Colonic mucosa (tissue), 4 donors: ENCODE measurements around the gene SFMBT2. TPM values are rescaled to one million over a fixed set of nuclear protein-coding genes. Genes with fewer than 3 reads are reported as not detected.

Source experiments
- DNase-seq: peaks from one replicate; pipeline ENCODE4 v3.0.0-alpha.2; 2020
- H3K27ac ChIP-seq: fragments of 200-600 bp; one replicate; pipeline ENCODE4 v1.8.0; 2021
- H3K27me3 ChIP-seq: fragments of 200-600 bp; one replicate; pipeline ENCODE4 v1.8.0; 2021
- H3K36me3 ChIP-seq: fragments of 200-600 bp; one replicate; pipeline ENCODE4 v1.8.0; 2021
- H3K4me1 ChIP-seq: fragments of 200-600 bp; one replicate; pipeline ENCODE4 v1.8.0; 2021; ENCODE audit warnings: mild to moderate bottlenecking
- H3K4me3 ChIP-seq: fragments of 200-600 bp; one replicate; pipeline ENCODE4 v1.8.0; 2021
- H3K9ac ChIP-seq, 2 donors: one replicate each; pipeline ENCODE4 v1.7.0; 2013; ENCODE audit warnings: control low read depth in 2 of 2, low read depth in 2 of 2, low read length in 2 of 2
- H3K9me3 ChIP-seq: fragments of 200-600 bp; one replicate; pipeline ENCODE4 v1.8.0; 2021
- intact Hi-C: fragments of 100-400 bp; cut with DNase I; formaldehyde crosslinking; loops from one replicate; pipeline ENCODE4 v1.14.1; 2022
- total RNA-seq, 2 donors: library from RNA; stranded (reverse); fragmentation: NEBNext Ultra II Directional in 1 of 2; extraction: Animal tissue kit (Norgen Biotek cat#: 25700) in 1 of 2; gene quantifications; one replicate each; pipeline ENCODE4 v1.2.1, GENCODE V29; 2021
- TF ChIP-seq, protein P1 (sequence below): fragments of 200-600 bp; IDR thresholded peaks from one replicate; pipeline ENCODE4 v1.8.0; 2022; ENCODE audit warnings: antibody characterized with exemption, mild to moderate bottlenecking
- donor health status: healthy.
- donor health status: DM: no; HTN: no; CAD: no.
- donor health status: DM: no; HTN: no; CAD: no.

Gene SFMBT2
- total RNA-seq, 2 donors from 2014 or later = 2.3 to 3.5 TPM

DNA sequence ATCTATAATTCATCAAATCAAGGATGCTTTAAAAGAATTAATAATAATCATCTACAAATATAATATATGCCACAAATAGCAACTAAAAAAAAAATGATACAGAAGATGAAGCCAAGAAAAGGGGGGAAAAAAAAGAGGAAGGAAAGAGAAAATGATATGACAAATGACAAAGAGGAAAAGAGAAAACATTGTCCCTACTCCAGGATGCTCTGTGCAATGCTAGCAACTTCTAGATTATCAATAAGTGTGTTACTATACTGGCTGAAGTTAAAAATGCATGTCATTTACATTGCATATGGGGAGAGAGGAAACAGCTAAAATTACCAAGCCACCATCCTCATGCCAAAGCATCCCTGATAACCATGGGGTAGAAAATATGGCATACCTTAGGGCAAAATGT is 104.2 kb downstream of the SFMBT2 start:
- Histone ChIP-seq H3K4me1 (no peaks in the 10 kb centered on the region), H3K9me3 (no peaks in the 10 kb centered on the region), H3K27me3 (no peaks in the 10 kb centered on the region), H3K4me3 (no peak overlapping the region), H3K9ac (no peak overlapping the region), H3K36me3 (no peaks in the 10 kb centered on the region), H3K27ac (no peak overlapping the region)
- no peak for DNase-seq
- intact Hi-C loops = no loop called here
- TF ChIP-seq, protein P1, sequence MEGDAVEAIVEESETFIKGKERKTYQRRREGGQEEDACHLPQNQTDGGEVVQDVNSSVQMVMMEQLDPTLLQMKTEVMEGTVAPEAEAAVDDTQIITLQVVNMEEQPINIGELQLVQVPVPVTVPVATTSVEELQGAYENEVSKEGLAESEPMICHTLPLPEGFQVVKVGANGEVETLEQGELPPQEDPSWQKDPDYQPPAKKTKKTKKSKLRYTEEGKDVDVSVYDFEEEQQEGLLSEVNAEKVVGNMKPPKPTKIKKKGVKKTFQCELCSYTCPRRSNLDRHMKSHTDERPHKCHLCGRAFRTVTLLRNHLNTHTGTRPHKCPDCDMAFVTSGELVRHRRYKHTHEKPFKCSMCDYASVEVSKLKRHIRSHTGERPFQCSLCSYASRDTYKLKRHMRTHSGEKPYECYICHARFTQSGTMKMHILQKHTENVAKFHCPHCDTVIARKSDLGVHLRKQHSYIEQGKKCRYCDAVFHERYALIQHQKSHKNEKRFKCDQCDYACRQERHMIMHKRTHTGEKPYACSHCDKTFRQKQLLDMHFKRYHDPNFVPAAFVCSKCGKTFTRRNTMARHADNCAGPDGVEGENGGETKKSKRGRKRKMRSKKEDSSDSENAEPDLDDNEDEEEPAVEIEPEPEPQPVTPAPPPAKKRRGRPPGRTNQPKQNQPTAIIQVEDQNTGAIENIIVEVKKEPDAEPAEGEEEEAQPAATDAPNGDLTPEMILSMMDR = no peak

DNA sequence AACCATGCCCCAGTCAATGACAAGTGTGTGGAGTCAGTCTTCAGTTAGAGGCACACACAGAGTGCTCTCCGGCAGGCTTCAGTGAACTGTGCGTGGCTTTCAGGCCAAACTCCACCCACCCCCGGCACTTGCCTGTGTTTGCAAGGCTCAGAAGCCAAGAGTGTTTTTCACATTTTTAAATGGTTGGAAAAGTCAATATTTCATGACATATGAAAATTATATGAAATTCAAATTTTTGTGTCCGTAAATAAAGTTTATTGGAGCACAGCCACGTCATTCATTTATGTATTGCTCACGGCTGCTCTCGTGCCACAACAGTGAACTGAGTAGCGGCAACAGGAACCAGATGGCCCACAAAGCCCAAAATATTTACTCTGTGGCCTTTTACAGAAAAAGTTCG is 104.7 kb downstream of the SFMBT2 start:
- intact Hi-C loops = no loop called here
- TF ChIP-seq, protein P1 = no peak
- Histone ChIP-seq H3K27ac (no peak overlapping the region), H3K9ac (no peak overlapping the region), H3K4me3 (no peak overlapping the region), H3K4me1 (no peaks in the 10 kb centered on the region), H3K27me3 (no peaks in the 10 kb centered on the region), H3K9me3 (no peaks in the 10 kb centered on the region), H3K36me3 (no peaks in the 10 kb centered on the region)
- no peak for DNase-seq

DNA sequence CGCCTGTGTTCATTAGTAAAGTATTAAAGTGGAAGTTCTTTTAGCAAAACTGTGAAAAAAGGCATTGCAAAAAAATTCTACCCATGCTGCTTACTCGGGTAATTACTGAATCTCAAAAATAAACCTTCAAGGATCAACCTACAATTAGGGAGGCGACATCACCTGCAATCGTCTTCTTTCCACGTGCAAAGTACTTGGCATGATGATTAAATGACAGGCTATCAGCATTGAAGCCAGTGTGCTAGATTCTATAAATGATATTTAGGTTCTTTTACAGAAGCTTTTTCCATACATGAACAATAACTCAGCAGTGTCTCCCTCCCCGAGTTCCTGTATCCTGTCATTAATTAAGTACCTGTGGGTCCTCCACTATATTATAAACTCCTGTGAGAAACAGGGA is 105.8 kb downstream of the SFMBT2 start:
- intact Hi-C loops = no loop called here
- H3K9me3 ChIP-seq = no peaks in the 10 kb centered on the region
- H3K4me1 ChIP-seq = no peaks in the 10 kb centered on the region
- H3K36me3 ChIP-seq = no peaks in the 10 kb centered on the region
- no peak overlapping the region for H3K27ac ChIP-seq
- no peak for DNase-seq
- H3K9ac ChIP-seq = no peak overlapping the region
- TF ChIP-seq, protein P1 = no peak
- no peaks in the 10 kb centered on the region for H3K27me3 ChIP-seq
- H3K4me3 ChIP-seq = no peak overlapping the region

DNA sequence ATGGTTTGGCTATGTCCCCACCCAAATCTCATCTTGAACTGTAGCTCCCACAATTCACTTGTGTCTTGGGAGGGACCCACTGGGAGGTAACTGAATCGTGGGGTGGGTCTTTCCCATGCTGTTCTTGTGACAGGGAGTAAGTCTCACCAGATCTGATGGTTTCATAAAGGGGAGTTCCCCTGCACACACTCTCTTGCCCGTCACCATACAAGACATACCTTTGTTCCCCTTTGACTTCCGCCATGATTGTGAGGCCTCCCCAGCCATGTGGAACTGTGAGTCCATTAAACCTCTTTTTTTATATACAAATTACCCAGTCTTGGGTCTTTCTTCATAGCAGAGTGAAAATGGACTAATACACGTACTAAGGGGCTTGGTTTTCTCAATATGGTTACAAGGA is 106.7 kb downstream of the SFMBT2 start:
- H3K4me3 ChIP-seq = no peak overlapping the region
- H3K9me3 ChIP-seq = no peaks in the 10 kb centered on the region
- H3K4me1 ChIP-seq = no peaks in the 10 kb centered on the region
- H3K36me3 ChIP-seq = no peaks in the 10 kb centered on the region
- TF ChIP-seq, protein P1 = no peak
- no peak overlapping the region for H3K9ac ChIP-seq
- H3K27ac ChIP-seq = no peak overlapping the region
- no peaks in the 10 kb centered on the region for H3K27me3 ChIP-seq
- no peak for DNase-seq
- intact Hi-C loops = no loop called here

DNA sequence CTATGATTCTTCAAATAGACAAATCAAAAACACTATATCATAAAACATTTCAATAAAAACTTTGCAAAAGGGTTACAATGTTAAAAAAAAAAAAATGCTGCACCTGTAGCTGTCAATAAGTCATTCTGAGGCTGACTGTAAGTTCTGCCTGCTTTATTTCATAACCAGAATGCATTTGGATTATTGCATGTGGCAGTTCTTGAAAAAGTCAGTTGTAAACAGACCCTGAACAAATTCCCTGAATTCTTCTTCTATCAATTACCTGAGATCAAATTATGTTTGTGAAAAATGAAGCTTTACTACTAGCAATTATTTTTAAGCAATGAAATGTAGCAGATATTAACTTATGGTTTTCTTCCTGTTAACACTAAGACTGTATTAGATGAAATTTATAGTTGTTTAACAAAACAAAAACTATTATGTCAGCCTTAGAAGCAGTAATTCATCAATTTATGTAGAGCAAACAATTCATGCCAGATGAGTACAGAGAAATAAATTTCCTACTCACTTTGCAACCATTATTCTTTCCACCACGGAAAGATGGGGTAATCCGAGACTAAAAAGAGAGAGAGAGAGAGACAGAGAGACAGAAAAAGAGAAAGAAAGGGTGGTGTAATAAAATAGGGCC is 107.8 kb downstream of the SFMBT2 start:
- H3K9ac ChIP-seq = no peak overlapping the region
- no peaks in the 10 kb centered on the region for H3K9me3 ChIP-seq
- no peaks in the 10 kb centered on the region for H3K4me1 ChIP-seq
- no peaks in the 10 kb centered on the region for H3K27me3 ChIP-seq
- DNase-seq = no peak
- no peaks in the 10 kb centered on the region for H3K36me3 ChIP-seq
- no peak overlapping the region for H3K4me3 ChIP-seq
- intact Hi-C loops = no loop called here
- TF ChIP-seq, protein P1 = no peak
- H3K27ac ChIP-seq = no peak overlapping the region
